ENCODE data around the gene IDH3B. TPM values are rescaled to one million over a fixed set of nuclear protein-coding genes. Genes with fewer than 3 reads are reported as not detected.

Gene IDH3B
- total RNA-seq (2014; rRNA removed; shearing (Covaris generic)): 204 and 239 TPM in 2 replicates

GRCh38 chr20:2663887-2664719 lies at the start of gene IDH3B:
Gene IDH3B (minus strand): TSS chr20:2664216. CDS start chr20:2664188, 28 bp downstream.
- in situ Hi-C loops (cut with HindIII; ENCODE audit: low sequenced_read_pairs): no loop called here
- peak; percentile 93 for DNase-seq (ENCODE audit: low spot score)

GRCh38 chr20:2713285-2713684 lies 49.3 kb upstream of the IDH3B start:
- in situ Hi-C loops (cut with HindIII; ENCODE audit: low sequenced_read_pairs): no loop called here
- no peak for DNase-seq (ENCODE audit: low spot score)

GRCh38 chr20:2709205-2709981 lies 45.4 kb upstream of the IDH3B start:
- in situ Hi-C loops (cut with HindIII; ENCODE audit: low sequenced_read_pairs): no loop called here
- DNase-seq (ENCODE audit: low spot score): no peak

- no peak for DNase-seq (ENCODE audit: low spot score)
- in situ Hi-C loops (cut with HindIII; ENCODE audit: low sequenced_read_pairs): no loop called here
Observed at GRCh38 chr20:2708665-2709064, 44.6 kb upstream of the IDH3B start.

- in situ Hi-C loops (cut with HindIII; ENCODE audit: low sequenced_read_pairs): no loop called here
- DNase-seq (ENCODE audit: low spot score): no peak
Observed at GRCh38 chr20:2708073-2708415, 44.0 kb upstream of the IDH3B start.

GRCh38 chr20:2707353-2708072 lies 43.5 kb upstream of the IDH3B start:
- in situ Hi-C loops (cut with HindIII; ENCODE audit: low sequenced_read_pairs): no loop called here
- DNase-seq (ENCODE audit: low spot score): no peak

GRCh38 chr20:2706688-2707352 lies 42.8 kb upstream of the IDH3B start:
- no peak for DNase-seq (ENCODE audit: low spot score)
- in situ Hi-C loops (cut with HindIII; ENCODE audit: low sequenced_read_pairs): no loop called here

GRCh38 chr20:2705931-2706645 lies 42.1 kb upstream of the IDH3B start:
- in situ Hi-C loops (cut with HindIII; ENCODE audit: low sequenced_read_pairs): no loop called here
- no peak for DNase-seq (ENCODE audit: low spot score)

GRCh38 chr20:2703716-2704475 lies 39.9 kb upstream of the IDH3B start:
- no peak for DNase-seq (ENCODE audit: low spot score)
- in situ Hi-C loops (cut with HindIII; ENCODE audit: low sequenced_read_pairs): no loop called here

GRCh38 chr20:2701671-2702081 lies 37.7 kb upstream of the IDH3B start:
- in situ Hi-C loops (cut with HindIII; ENCODE audit: low sequenced_read_pairs): no loop called here
- DNase-seq (ENCODE audit: low spot score): no peak

- DNase-seq (ENCODE audit: low spot score): no peak
- in situ Hi-C loops (cut with HindIII; ENCODE audit: low sequenced_read_pairs): no loop called here
Observed at GRCh38 chr20:2700913-2701620, 37.1 kb upstream of the IDH3B start.

GRCh38 chr20:2699775-2700413 lies 35.9 kb upstream of the IDH3B start:
- in situ Hi-C loops (cut with HindIII; ENCODE audit: low sequenced_read_pairs): no loop called here
- DNase-seq (ENCODE audit: low spot score): no peak

- no peak for DNase-seq (ENCODE audit: low spot score)
- in situ Hi-C loops (cut with HindIII; ENCODE audit: low sequenced_read_pairs): no loop called here
Observed at GRCh38 chr20:2698912-2699311, 34.9 kb upstream of the IDH3B start.

GRCh38 chr20:2698186-2698817 lies 34.3 kb upstream of the IDH3B start:
- in situ Hi-C loops (cut with HindIII; ENCODE audit: low sequenced_read_pairs): no loop called here
- no peak for DNase-seq (ENCODE audit: low spot score)

GRCh38 chr20:2697768-2698167 lies 33.8 kb upstream of the IDH3B start:
- in situ Hi-C loops (cut with HindIII; ENCODE audit: low sequenced_read_pairs): no loop called here
- DNase-seq (ENCODE audit: low spot score): no peak

- no peak for DNase-seq (ENCODE audit: low spot score)
- in situ Hi-C loops (cut with HindIII; ENCODE audit: low sequenced_read_pairs): no loop called here
Observed at GRCh38 chr20:2696646-2697045, 32.6 kb upstream of the IDH3B start.

Data from G401 (cell line).